Limb (tissue), 2 donors: ENCODE results near the gene EBF3.

ENCODE experiments used
- DNase-seq, 2 donors: peaks; one replicate each; pipeline ENCODE4 v3.0.0-alpha.2; 2016; ENCODE audit errors: extremely low spot score in 2 of 2

The EBF3 gene

GRCh38 chr10:129854158-129854557 lies 109.9 kb downstream of the EBF3 start:
- DNase-seq, result no peak

GRCh38 chr10:129853562-129853903 lies 110.5 kb downstream of the EBF3 start:
- DNase-seq, result no peak

GRCh38 chr10:129852829-129853561 lies 111.1 kb downstream of the EBF3 start:
- no peak for DNase-seq

- DNase-seq, result peak in 1 of 2 donors; percentile 32
These were observed 112.0 kb downstream of the EBF3 start for GRCh38 chr10:129851941-129852640.

- peak in 1 of 2 donors; percentile 32 for DNase-seq
These were observed 113.3 kb downstream of the EBF3 start for GRCh38 chr10:129850790-129851189.

- DNase-seq, result peak in 1 of 2 donors; percentile 32
These were observed 113.8 kb downstream of the EBF3 start for GRCh38 chr10:129850316-129850715.

- peak in 1 of 2 donors; percentile 29 for DNase-seq
These were observed 114.2 kb downstream of the EBF3 start for GRCh38 chr10:129849853-129850252.

- peak in 1 of 2 donors; percentile 23 for DNase-seq
These were observed 114.7 kb downstream of the EBF3 start for GRCh38 chr10:129849452-129849750.

GRCh38 chr10:129848696-129849451 lies 115.2 kb downstream of the EBF3 start:
- peak in 1 of 2 donors; percentile 25 for DNase-seq

- peak in 1 of 2 donors; percentile 19 for DNase-seq
These were observed 116.2 kb downstream of the EBF3 start for GRCh38 chr10:129847741-129848483.

GRCh38 chr10:129846991-129847391 lies 117.1 kb downstream of the EBF3 start:
- peak in 1 of 2 donors; percentile 32 for DNase-seq

GRCh38 chr10:129845111-129845753 lies 118.8 kb downstream of the EBF3 start:
- DNase-seq, result no peak

- DNase-seq, result peak in 1 of 2 donors; percentile 33
These were observed 119.8 kb downstream of the EBF3 start for GRCh38 chr10:129844216-129844766.

- no peak for DNase-seq
These were observed 120.4 kb downstream of the EBF3 start for GRCh38 chr10:129843702-129844101.

GRCh38 chr10:129843131-129843541 lies 120.9 kb downstream of the EBF3 start:
- no peak for DNase-seq

GRCh38 chr10:129842031-129842430 lies 122.0 kb downstream of the EBF3 start:
- peak in 1 of 2 donors; percentile 21 for DNase-seq

GRCh38 chr10:129841590-129841989 lies 122.5 kb downstream of the EBF3 start:
- DNase-seq, result peak in 1 of 2 donors; percentile 18

GRCh38 chr10:129841071-129841470 lies 123.0 kb downstream of the EBF3 start:
- no peak for DNase-seq

- DNase-seq, result peak in 1 of 2 donors; percentile 18
These were observed 123.9 kb downstream of the EBF3 start for GRCh38 chr10:129840196-129840590.

GRCh38 chr10:129839285-129840195 lies 124.5 kb downstream of the EBF3 start:
- DNase-seq, result no peak
